MCF 10A (cell line): ENCODE data around the gene SERPINH1. TPM values are rescaled to one million over a fixed set of nuclear protein-coding genes. Genes with fewer than 3 reads are reported as not detected.

Experiments
- BruUV-seq: library from RNA; stranded (reverse); fragments of 400-500 nt; replicated peaks from 2 replicates; lab custom pipeline; 2021; lab: Mats Ljungman, UMichigan
- CTCF ChIA-PET: fragments of 300-600 bp; sonication (Branson Sonifier 250); formaldehyde crosslinking; extraction: SDS; loops from one replicate; lab custom pipeline; 2021; ENCODE audit warnings: antibody characterized with exemption, inconsistent platforms; lab: Yijun Ruan, JAX
- POLR2A ChIA-PET: fragments of 300-600, 350-650 bp; sonication (Branson Sonifier 250); formaldehyde crosslinking; extraction: SDS; loops from one replicate; lab custom pipeline; 2020; ENCODE audit warnings: antibody characterized with exemption, inconsistent platforms; lab: Yijun Ruan, JAX
- DNase-seq: peaks from one replicate; pipeline ENCODE4 v3.0.0-alpha.2; 2018; ENCODE audit not compliant: unreplicated experiment
- H3K27ac Mint-ChIP-seq: one replicate; pipeline ENCODE4 v1.8.0; 2022; ENCODE audit warnings: mild to moderate bottlenecking, low read depth, mixed read lengths; ENCODE audit not compliant: unreplicated experiment
- H3K27me3 Mint-ChIP-seq: one replicate; pipeline ENCODE4 v1.8.0; 2022; ENCODE audit warnings: mixed read lengths; ENCODE audit not compliant: insufficient read depth, unreplicated experiment
- H3K36me3 Mint-ChIP-seq: one replicate; pipeline ENCODE4 v1.8.0; 2022; ENCODE audit warnings: mild to moderate bottlenecking, moderate library complexity, mixed read lengths; ENCODE audit not compliant: insufficient read depth, unreplicated experiment
- H3K4me1 Mint-ChIP-seq: one replicate; pipeline ENCODE4 v1.8.0; 2022; ENCODE audit warnings: mixed read lengths; ENCODE audit not compliant: insufficient read depth, unreplicated experiment
- H3K4me3 Mint-ChIP-seq: one replicate; pipeline ENCODE4 v1.8.0; 2022; ENCODE audit warnings: mild to moderate bottlenecking, moderate library complexity, mixed read lengths; ENCODE audit not compliant: unreplicated experiment
- H3K9me3 Mint-ChIP-seq: one replicate; pipeline ENCODE4 v1.8.0; 2022; ENCODE audit warnings: mixed read lengths; ENCODE audit not compliant: unreplicated experiment
- intact Hi-C: fragments of 100-400 bp; cut with micrococcal nuclease; formaldehyde crosslinking; loops from 2 replicates; pipeline ENCODE4 v1.14.1; 2022
- total RNA-seq: library from RNA; stranded (reverse); gene quantifications from 2 replicates; pipeline ENCODE4 v1.2.3, GENCODE V29; 2022
- TF ChIP-seq, protein P1 (sequence below): fragments of 200-600 bp; IDR thresholded peaks from one replicate; pipeline ENCODE4 v1.8.0; 2022; ENCODE audit warnings: antibody characterized with exemption, mild to moderate bottlenecking; ENCODE audit not compliant: unreplicated experiment

Gene SERPINH1
- total RNA-seq, 1 experiment from 2014 or later = 80.5 TPM

DNA sequence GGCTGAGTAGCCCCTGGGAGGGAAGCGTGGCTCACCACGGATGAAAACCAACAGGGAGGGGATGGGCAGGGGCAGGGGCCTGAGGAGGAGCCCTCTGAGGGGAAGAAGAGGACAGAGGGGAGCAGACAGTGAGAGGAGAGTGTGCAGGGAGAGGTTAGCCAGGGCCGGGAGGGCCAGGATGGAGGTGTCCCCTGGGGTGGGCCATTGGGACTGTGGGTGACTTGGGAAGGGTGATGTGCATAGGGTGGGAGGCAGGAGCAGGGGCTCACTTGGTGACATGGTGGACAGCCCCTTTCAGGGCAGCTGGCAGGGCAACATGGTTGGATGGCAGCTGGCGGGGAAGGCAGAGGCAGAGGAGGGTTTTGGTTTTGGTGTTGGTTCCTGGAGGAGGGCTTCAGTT is 30.7 kb upstream of the SERPINH1 start:
- ChIA-PET POLR2A (interaction anchor here (0.6 kb wide), 1 partner anchor 15 kb away, joined by 3 read pairs; no protein-coding TSS in a partner anchor), CTCF (interaction anchor here (0.6 to 12.6 kb wide), 29 partner anchors 8 to 286 kb away, joined by 3 to 284 read pairs (median 5); partner anchors contain the start of gene KLHL35)
- DNase-seq = no peak
- Mint-ChIP-seq H3K9me3 (no peaks in the 10 kb centered on the region), H3K27me3 (no peaks in the 10 kb centered on the region), H3K4me3 (no peak overlapping the region), H3K4me1 (peaks cover 5% of the 10 kb centered on the region), H3K36me3 (no peaks in the 10 kb centered on the region), H3K27ac (no peak overlapping the region)
- intact Hi-C loops = no loop called here
- BruUV-seq = no TSS peak
- TF ChIP-seq, protein P1, sequence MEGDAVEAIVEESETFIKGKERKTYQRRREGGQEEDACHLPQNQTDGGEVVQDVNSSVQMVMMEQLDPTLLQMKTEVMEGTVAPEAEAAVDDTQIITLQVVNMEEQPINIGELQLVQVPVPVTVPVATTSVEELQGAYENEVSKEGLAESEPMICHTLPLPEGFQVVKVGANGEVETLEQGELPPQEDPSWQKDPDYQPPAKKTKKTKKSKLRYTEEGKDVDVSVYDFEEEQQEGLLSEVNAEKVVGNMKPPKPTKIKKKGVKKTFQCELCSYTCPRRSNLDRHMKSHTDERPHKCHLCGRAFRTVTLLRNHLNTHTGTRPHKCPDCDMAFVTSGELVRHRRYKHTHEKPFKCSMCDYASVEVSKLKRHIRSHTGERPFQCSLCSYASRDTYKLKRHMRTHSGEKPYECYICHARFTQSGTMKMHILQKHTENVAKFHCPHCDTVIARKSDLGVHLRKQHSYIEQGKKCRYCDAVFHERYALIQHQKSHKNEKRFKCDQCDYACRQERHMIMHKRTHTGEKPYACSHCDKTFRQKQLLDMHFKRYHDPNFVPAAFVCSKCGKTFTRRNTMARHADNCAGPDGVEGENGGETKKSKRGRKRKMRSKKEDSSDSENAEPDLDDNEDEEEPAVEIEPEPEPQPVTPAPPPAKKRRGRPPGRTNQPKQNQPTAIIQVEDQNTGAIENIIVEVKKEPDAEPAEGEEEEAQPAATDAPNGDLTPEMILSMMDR = no peak

DNA sequence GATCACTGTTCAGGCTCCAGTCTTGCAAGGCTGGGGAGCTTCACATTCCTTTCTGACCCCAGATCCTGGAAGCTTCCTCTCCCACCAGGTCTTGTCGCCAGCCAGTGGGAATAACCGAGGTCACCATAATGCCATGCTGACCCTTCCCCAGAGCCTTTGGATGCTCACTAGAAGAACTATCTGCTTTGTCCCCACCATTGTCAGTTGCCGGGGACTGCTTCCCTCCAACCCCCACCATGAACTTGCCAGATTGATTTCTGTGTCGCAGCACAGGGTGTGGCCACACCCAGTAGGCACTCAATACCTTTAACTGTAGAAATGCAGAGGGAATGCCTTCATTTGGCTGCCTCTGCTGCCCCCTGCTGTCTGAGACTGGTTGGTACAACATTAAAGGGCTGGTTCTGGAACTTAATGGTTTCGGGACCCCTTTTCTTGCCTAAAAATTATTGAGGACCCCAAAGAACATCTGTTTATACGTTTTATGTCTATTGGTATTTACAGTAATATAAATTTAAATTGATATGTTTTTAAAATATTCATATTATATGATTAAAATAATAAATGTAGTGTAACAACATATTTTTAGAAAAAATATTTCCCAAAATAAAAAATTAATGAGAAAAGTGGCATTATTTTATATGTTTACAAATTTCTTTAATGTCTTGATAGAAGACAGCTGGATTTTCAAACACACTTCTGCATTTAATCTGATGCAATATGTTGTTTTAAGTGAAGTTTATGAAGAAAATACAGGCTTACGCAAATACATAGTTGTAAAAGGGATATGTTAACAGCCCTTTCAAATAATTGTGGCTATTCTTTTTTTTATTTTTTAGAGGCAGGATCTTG is 29.6 kb upstream of the SERPINH1 start:
- TF ChIP-seq, protein P1 = peak; percentile 87
- no TSS peak for BruUV-seq
- H3K4me1 Mint-ChIP-seq = peaks cover 5% of the 10 kb centered on the region
- no peaks in the 10 kb centered on the region for H3K9me3 Mint-ChIP-seq
- no peak overlapping the region for H3K27ac Mint-ChIP-seq
- ChIA-PET CTCF (interaction anchor here (0.6 to 12.6 kb wide), 48 partner anchors 9 to 539 kb away, joined by 3 to 284 read pairs (median 4); partner anchors contain the start of gene KLHL35), POLR2A (interaction anchor here (0.6 to 1.3 kb wide), 2 partner anchors 14 to 87 kb away, joined by 3 to 4 read pairs; no protein-coding TSS in a partner anchor)
- no peaks in the 10 kb centered on the region for H3K27me3 Mint-ChIP-seq
- no peak overlapping the region for H3K4me3 Mint-ChIP-seq
- DNase-seq = peak; percentile 80
- no peaks in the 10 kb centered on the region for H3K36me3 Mint-ChIP-seq
- intact Hi-C loops = loop anchor here (1.0 to 2.0 kb wide), 3 partner anchors 87 to 252 kb away; no protein-coding TSS in a partner anchor

DNA sequence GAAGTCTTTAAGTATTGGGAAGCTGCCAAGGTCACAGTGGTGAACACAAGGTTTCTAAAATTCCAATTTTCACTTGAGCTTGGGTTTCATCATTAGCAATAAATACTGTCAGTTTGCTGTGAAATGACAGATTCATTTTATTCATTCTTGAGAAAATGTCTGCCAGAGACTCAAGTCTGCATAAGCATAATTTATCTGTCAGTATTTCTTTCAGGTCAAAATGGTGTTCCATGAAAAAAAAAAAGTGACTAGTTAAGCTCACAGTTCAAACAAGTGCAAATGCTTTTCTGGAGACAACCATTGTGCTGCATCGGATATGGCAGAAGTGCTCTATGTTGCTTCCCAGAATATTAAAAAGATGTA is 28.2 kb upstream of the SERPINH1 start:
- no peak overlapping the region for H3K4me3 Mint-ChIP-seq
- intact Hi-C loops = loop anchor here (2.0 kb wide), 1 partner anchor 253 kb away; no protein-coding TSS in a partner anchor
- no TSS peak for BruUV-seq
- H3K4me1 Mint-ChIP-seq = peaks cover 12% of the 10 kb centered on the region
- TF ChIP-seq, protein P1 = no peak
- H3K27me3 Mint-ChIP-seq = no peaks in the 10 kb centered on the region
- DNase-seq = no peak
- H3K36me3 Mint-ChIP-seq = no peaks in the 10 kb centered on the region
- H3K9me3 Mint-ChIP-seq = no peaks in the 10 kb centered on the region
- ChIA-PET POLR2A (interaction anchor here (0.7 to 1.9 kb wide), 3 partner anchors 25 to 87 kb away, joined by 5 to 7 read pairs (median 6); partner anchors contain the start of gene SERPINH1), CTCF (interaction anchor here (0.7 to 12.6 kb wide), 7 partner anchors 15 to 1167 kb away, joined by 3 to 284 read pairs (median 6); no protein-coding TSS in a partner anchor)
- H3K27ac Mint-ChIP-seq = no peak overlapping the region
